ENCODE results near the gene COL2A1.

Gene COL2A1

DNA sequence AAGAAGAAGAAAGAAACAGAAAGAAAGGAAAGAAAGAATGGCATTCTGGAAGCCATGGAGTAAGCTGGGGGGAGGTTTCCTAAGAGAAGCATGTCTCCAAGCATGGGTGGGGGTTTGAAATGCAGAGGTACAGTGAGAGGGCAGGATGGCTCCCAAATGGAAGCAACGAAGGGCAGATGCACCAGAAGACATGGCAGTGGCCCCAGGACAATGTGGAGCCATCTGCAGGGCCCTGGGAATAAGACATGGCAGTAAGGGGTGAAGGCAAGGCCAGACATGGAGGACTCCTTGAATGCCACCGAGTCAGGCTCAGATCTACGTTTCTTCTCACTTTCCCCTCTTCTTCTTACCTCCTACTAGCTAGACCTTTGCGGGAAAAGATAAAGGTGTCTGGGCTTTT is 4.7 kb upstream of the COL2A1 start:
- Histone ChIP-seq H3K4me3 (ENCODE audit: low read depth in 1 of 2, low read length in 2 of 2) (no peak overlapping the region), H3K36me3 (ENCODE audit: insufficient read depth, low read length) (no peaks in the 10 kb centered on the region), H3K27ac (ENCODE audit: low read depth, low read length) (no peak overlapping the region), H3K9me3 (ENCODE audit: low read length) (no peaks in the 10 kb centered on the region), H3K4me1 (ENCODE audit: insufficient read depth, low read length) (peaks cover 9% of the 10 kb centered on the region), H3K27me3 (ENCODE audit: control insufficient read depth in 1 of 2, insufficient read depth in 2 of 2, low read length in 2 of 2) (peaks cover 20 to 29% of the 10 kb centered on the region in 2 donors), H3K9ac (ENCODE audit: low read length) (no peak overlapping the region)

DNA sequence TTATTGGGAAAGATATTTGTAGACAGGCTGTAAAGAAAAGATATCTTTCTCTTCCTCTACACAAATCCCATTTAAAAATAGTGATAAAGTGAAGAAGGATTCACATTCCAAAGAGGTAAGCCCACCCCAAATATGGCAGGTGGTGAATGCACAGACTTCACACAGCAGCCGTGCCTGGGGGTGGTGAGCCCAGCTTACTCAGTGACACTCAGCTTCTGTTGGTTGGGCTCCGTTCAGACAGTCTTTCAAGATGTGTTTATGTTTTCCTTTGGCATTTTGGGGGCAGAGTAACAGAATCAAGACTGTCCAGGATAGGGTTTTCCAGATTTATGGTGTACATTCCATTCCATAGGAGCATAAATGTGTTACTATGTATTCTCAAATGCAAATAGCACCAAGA is 4.1 kb upstream of the COL2A1 start:
- Histone ChIP-seq H3K4me1 (ENCODE audit: insufficient read depth, low read length) (peaks cover 15% of the 10 kb centered on the region), H3K27ac (ENCODE audit: low read depth, low read length) (no peak overlapping the region), H3K4me3 (ENCODE audit: low read depth in 1 of 2, low read length in 2 of 2) (no peak overlapping the region), H3K36me3 (ENCODE audit: insufficient read depth, low read length) (no peaks in the 10 kb centered on the region), H3K27me3 (ENCODE audit: control insufficient read depth in 1 of 2, insufficient read depth in 2 of 2, low read length in 2 of 2) (peaks cover 26 to 35% of the 10 kb centered on the region in 2 donors), H3K9ac (ENCODE audit: low read length) (no peak overlapping the region), H3K9me3 (ENCODE audit: low read length) (no peaks in the 10 kb centered on the region)

DNA sequence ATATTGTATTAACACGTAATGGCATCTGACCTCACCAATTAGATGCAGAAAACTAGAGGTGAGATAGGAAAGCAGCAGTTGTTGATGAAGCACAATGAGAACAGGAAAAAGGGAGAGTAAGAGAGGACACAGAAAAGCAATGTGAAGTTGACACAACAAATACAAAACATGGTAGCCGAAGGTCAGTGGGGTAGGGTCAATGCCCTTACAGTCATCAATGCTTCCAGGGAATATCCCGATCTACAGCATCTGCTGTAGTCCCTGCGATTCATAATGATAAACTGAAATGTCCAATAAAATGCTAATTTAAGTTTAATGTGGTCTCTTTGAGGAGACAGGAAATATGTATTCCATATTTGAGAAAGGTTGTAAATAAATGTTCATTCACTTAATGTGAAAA is 2.9 kb upstream of the COL2A1 start:
- peaks cover 27% of the 10 kb centered on the region for H3K4me1 ChIP-seq (ENCODE audit: insufficient read depth, low read length)
- no peaks in the 10 kb centered on the region for H3K9me3 ChIP-seq (ENCODE audit: low read length)
- H3K4me3 ChIP-seq (ENCODE audit: low read depth in 1 of 2, low read length in 2 of 2) = no peak overlapping the region
- no peak overlapping the region for H3K9ac ChIP-seq (ENCODE audit: low read length)
- H3K27me3 ChIP-seq (ENCODE audit: control insufficient read depth in 1 of 2, insufficient read depth in 2 of 2, low read length in 2 of 2) = peaks cover 38 to 46% of the 10 kb centered on the region in 2 donors
- no peaks in the 10 kb centered on the region for H3K36me3 ChIP-seq (ENCODE audit: insufficient read depth, low read length)
- no peak overlapping the region for H3K27ac ChIP-seq (ENCODE audit: low read depth, low read length)

DNA sequence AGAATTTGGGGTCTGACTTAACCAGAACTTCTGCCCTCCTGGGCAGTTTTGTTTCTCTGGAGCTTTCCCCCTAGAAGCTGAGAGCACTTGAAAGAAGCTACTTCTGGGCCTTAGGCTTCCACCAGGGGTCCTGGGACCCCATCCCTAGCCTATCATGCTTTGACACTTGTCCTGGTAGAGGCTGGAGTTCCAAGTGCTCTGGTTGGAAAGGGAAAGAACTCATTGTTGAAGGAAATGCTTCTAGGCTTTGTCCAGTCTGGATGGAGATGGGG is 1.4 kb upstream of the COL2A1 start:
- Histone ChIP-seq H3K27me3 (ENCODE audit: control insufficient read depth in 1 of 2, insufficient read depth in 2 of 2, low read length in 2 of 2) (peaks cover 47 to 58% of the 10 kb centered on the region in 2 donors), H3K4me1 (ENCODE audit: insufficient read depth, low read length) (peaks cover 40% of the 10 kb centered on the region), H3K36me3 (ENCODE audit: insufficient read depth, low read length) (no peaks in the 10 kb centered on the region), H3K9ac (ENCODE audit: low read length) (no peak overlapping the region), H3K4me3 (ENCODE audit: low read depth in 1 of 2, low read length in 2 of 2) (no peak overlapping the region), H3K9me3 (ENCODE audit: low read length) (no peaks in the 10 kb centered on the region), H3K27ac (ENCODE audit: low read depth, low read length) (no peak overlapping the region)

DNA sequence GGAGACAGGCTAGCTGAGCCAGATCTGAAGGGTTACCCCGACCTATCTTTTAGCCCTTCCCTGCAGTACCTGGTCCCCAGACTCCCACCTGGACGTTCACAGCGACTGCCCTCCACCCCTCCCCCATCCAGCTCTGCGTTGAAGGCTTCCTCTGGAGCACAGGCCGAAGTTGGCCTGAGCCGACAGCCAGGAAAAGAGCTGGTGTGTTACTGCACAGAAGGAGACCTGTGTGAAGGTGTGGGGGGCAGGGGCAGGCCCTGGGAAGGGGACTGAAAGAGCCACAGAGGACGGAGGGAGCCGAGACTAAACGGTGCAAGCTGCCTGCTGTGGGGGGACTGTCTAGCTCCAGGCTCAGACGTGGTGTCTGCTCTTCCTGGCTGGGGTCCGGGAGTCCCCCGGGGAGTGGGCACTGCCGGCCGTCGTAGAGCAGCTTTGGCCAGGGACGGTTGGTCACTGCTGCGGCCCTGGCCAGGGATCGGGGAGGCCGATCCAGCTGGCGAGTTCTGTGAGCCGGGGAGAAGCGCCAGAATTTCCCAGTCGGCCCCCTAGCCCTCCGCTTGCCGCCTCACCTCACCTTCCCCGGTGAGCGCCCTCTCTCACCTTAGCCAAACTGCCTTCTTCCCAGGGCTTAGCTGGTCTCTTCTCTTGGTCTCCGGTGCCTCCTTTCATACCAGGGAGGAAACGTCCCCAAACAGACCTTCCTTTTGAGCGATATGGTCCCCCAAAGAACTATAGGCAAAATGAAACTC is 899 bp upstream of the COL2A1 start:
- peaks cover 40% of the 10 kb centered on the region for H3K4me1 ChIP-seq (ENCODE audit: insufficient read depth, low read length)
- H3K36me3 ChIP-seq (ENCODE audit: insufficient read depth, low read length) = no peaks in the 10 kb centered on the region
- H3K27me3 ChIP-seq (ENCODE audit: control insufficient read depth in 1 of 2, insufficient read depth in 2 of 2, low read length in 2 of 2) = peaks cover 47 to 64% of the 10 kb centered on the region in 2 donors
- no peak overlapping the region for H3K4me3 ChIP-seq (ENCODE audit: low read depth in 1 of 2, low read length in 2 of 2)
- no peak overlapping the region for H3K27ac ChIP-seq (ENCODE audit: low read depth, low read length)
- H3K9ac ChIP-seq (ENCODE audit: low read length) = no peak overlapping the region
- H3K9me3 ChIP-seq (ENCODE audit: low read length) = no peaks in the 10 kb centered on the region

- H3K27me3 ChIP-seq (ENCODE audit: control insufficient read depth in 1 of 2, insufficient read depth in 2 of 2, low read length in 2 of 2) = peaks cover 50 to 71% of the 10 kb centered on the region in 2 donors
- H3K36me3 ChIP-seq (ENCODE audit: insufficient read depth, low read length) = no peaks in the 10 kb centered on the region
Measured at GRCh38 chr12:48003226-48004052, 837 bp downstream of the COL2A1 start.

DNA sequence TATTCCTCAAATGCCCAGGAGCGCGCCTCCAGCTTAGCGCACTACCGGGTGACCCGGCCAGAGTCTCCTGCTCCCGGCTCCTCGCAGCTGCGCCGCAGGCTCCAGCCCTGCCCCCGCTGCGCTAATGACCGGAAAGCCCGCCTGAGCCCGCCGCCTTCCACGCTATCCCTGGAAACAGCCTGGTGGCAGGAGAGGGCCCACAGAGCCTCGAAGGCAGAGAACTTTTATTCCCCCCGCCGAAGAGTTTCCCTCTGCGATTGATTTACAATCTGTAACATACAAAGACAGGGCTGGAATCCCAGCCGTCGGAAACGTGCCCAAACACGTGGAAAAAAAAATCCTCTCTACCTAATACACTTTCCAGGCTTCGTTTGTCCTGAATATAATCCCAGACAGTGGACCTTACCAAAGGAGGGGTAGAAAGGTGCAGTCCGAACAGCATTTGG is 1.5 kb downstream of the COL2A1 start:
- Histone ChIP-seq H3K9me3 (ENCODE audit: low read length) (no peaks in the 10 kb centered on the region), H3K36me3 (ENCODE audit: insufficient read depth, low read length) (no peaks in the 10 kb centered on the region), H3K4me1 (ENCODE audit: insufficient read depth, low read length) (peaks cover 40% of the 10 kb centered on the region), H3K4me3 (ENCODE audit: low read depth in 1 of 2, low read length in 2 of 2) (peak overlapping the region in 1 of 2 donors; percentile 39), H3K9ac (ENCODE audit: low read length) (no peak overlapping the region), H3K27ac (ENCODE audit: low read depth, low read length) (no peak overlapping the region), H3K27me3 (ENCODE audit: control insufficient read depth in 1 of 2, insufficient read depth in 2 of 2, low read length in 2 of 2) (peaks cover 56 to 73% of the 10 kb centered on the region in 2 donors)

More at GRCh38 chr12:48003226-48004052, 837 bp downstream of the COL2A1 start:
- peak overlapping the region; percentile 0 to 39 for H3K4me3 ChIP-seq (ENCODE audit: low read depth in 1 of 2, low read length in 2 of 2)
- no peak overlapping the region for H3K9ac ChIP-seq (ENCODE audit: low read length)
- H3K27ac ChIP-seq (ENCODE audit: low read depth, low read length) = no peak overlapping the region
- H3K9me3 ChIP-seq (ENCODE audit: low read length) = no peaks in the 10 kb centered on the region
- H3K4me1 ChIP-seq (ENCODE audit: insufficient read depth, low read length) = peaks cover 40% of the 10 kb centered on the region

DNA sequence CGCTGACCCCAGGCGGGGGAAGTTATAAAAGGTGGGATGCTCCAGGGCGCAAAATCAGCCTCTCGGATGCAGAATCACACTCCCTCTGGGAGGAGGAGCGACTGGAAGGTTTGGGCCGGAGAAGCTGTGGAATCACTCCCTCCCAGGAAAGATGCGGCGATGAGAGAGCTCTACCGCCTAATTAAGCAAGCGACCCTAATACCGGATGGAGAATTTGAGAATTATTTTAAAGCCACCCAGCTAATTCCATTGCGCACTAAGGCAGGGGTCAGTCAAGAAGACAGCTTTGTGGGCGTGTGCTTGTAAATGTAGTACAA is 1.9 kb downstream of the COL2A1 start:
- Histone ChIP-seq H3K27ac (ENCODE audit: low read depth, low read length) (no peak overlapping the region), H3K36me3 (ENCODE audit: insufficient read depth, low read length) (no peaks in the 10 kb centered on the region), H3K4me1 (ENCODE audit: insufficient read depth, low read length) (peaks cover 40% of the 10 kb centered on the region), H3K9me3 (ENCODE audit: low read length) (no peaks in the 10 kb centered on the region), H3K27me3 (ENCODE audit: control insufficient read depth in 1 of 2, insufficient read depth in 2 of 2, low read length in 2 of 2) (peaks cover 56 to 73% of the 10 kb centered on the region in 2 donors), H3K4me3 (ENCODE audit: low read depth in 1 of 2, low read length in 2 of 2) (peak overlapping the region in 1 of 2 donors; percentile 66), H3K9ac (ENCODE audit: low read length) (no peak overlapping the region)

- H3K4me1 ChIP-seq (ENCODE audit: insufficient read depth, low read length) = peaks cover 40% of the 10 kb centered on the region
- no peak overlapping the region for H3K27ac ChIP-seq (ENCODE audit: low read depth, low read length)
- no peaks in the 10 kb centered on the region for H3K36me3 ChIP-seq (ENCODE audit: insufficient read depth, low read length)
- peaks cover 56 to 73% of the 10 kb centered on the region in 2 donors for H3K27me3 ChIP-seq (ENCODE audit: control insufficient read depth in 1 of 2, insufficient read depth in 2 of 2, low read length in 2 of 2)
- no peaks in the 10 kb centered on the region for H3K9me3 ChIP-seq (ENCODE audit: low read length)
- H3K4me3 ChIP-seq (ENCODE audit: low read depth in 1 of 2, low read length in 2 of 2) = peak overlapping the region; percentile 45 to 66
- no peak overlapping the region for H3K9ac ChIP-seq (ENCODE audit: low read length)
Measured at GRCh38 chr12:48001505-48002413, 2.5 kb downstream of the COL2A1 start.

- Histone ChIP-seq H3K27me3 (ENCODE audit: control insufficient read depth in 1 of 2, insufficient read depth in 2 of 2, low read length in 2 of 2) (peaks cover 54 to 71% of the 10 kb centered on the region in 2 donors), H3K9ac (ENCODE audit: low read length) (no peak overlapping the region), H3K9me3 (ENCODE audit: low read length) (no peaks in the 10 kb centered on the region), H3K27ac (ENCODE audit: low read depth, low read length) (no peak overlapping the region), H3K36me3 (ENCODE audit: insufficient read depth, low read length) (no peaks in the 10 kb centered on the region), H3K4me3 (ENCODE audit: low read depth in 1 of 2, low read length in 2 of 2) (peak overlapping the region; percentile 45 to 66), H3K4me1 (ENCODE audit: insufficient read depth, low read length) (peaks cover 41% of the 10 kb centered on the region)
Measured at GRCh38 chr12:48000878-48001504, 3.3 kb downstream of the COL2A1 start.

DNA sequence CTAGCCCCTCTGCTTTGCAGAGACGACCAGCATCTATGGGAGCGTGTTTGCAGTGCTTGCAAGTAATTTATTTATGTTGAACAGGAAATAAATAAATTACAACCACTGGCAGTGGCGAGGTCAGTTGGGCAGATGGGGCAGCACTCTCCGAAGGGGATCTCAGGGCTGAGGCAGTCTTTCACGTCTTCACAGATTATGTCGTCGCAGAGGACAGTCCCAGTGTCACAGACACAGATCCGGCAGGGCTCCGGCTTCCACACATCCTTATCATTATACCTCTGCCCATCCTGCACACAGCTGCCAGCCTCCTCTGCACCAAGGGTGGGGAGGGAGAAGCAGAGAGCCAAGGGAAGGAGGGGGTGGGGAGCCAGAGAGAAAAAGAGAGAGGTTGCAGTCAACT is 4.5 kb downstream of the COL2A1 start:
- H3K36me3 ChIP-seq (ENCODE audit: insufficient read depth, low read length) = no peaks in the 10 kb centered on the region
- H3K27ac ChIP-seq (ENCODE audit: low read depth, low read length) = no peak overlapping the region
- no peaks in the 10 kb centered on the region for H3K9me3 ChIP-seq (ENCODE audit: low read length)
- no peak overlapping the region for H3K4me3 ChIP-seq (ENCODE audit: low read depth in 1 of 2, low read length in 2 of 2)
- H3K4me1 ChIP-seq (ENCODE audit: insufficient read depth, low read length) = peaks cover 40% of the 10 kb centered on the region
- H3K9ac ChIP-seq (ENCODE audit: low read length) = no peak overlapping the region
- peaks cover 42 to 59% of the 10 kb centered on the region in 2 donors for H3K27me3 ChIP-seq (ENCODE audit: control insufficient read depth in 1 of 2, insufficient read depth in 2 of 2, low read length in 2 of 2)

Data from muscle layer of colon (tissue), 2 donors.